ENCODE measurements around the gene CCDC102B. TPM values are rescaled to one million over a fixed set of nuclear protein-coding genes. Genes with fewer than 3 reads are reported as not detected.
"Not testable (repeated sequence)": the region's sequence is repeated elsewhere in the genome, so short reads cannot be mapped to it uniquely, and the experiment has no call there.

The CCDC102B gene
- total RNA-seq, 1 donor from 2014 or later, result 8.1 TPM

- no peak for TF ChIP-seq CTCF (IDR thresholded peaks at IDR 0.05; ENCODE audit: partially characterized antibody, unreplicated experiment)
- Mint-ChIP-seq H3K27me3 (ENCODE audit: unreplicated experiment) (no peaks in the 10 kb centered on the region), H3K9me3 (ENCODE audit: unreplicated experiment) (peaks cover under 1% of the 10 kb centered on the region), H3K4me1 (ENCODE audit: low read depth, unreplicated experiment) (peaks cover 9% of the 10 kb centered on the region), H3K36me3 (ENCODE audit: unreplicated experiment) (no peaks in the 10 kb centered on the region), H3K4me3 (ENCODE audit: unreplicated experiment) (no peak overlapping the region), H3K27ac (ENCODE audit: unreplicated experiment) (no peak overlapping the region)
- no peak for DNase-seq
Observed at GRCh38 chr18:68780802-68781635, 16.9 kb upstream of the CCDC102B start.

- DNase-seq, result no peak
- Mint-ChIP-seq H3K36me3 (ENCODE audit: unreplicated experiment) (no peaks in the 10 kb centered on the region), H3K4me1 (ENCODE audit: low read depth, unreplicated experiment) (peaks cover 9% of the 10 kb centered on the region), H3K27me3 (ENCODE audit: unreplicated experiment) (no peaks in the 10 kb centered on the region), H3K4me3 (ENCODE audit: unreplicated experiment) (no peak overlapping the region), H3K9me3 (ENCODE audit: unreplicated experiment) (no peaks in the 10 kb centered on the region), H3K27ac (ENCODE audit: unreplicated experiment) (no peak overlapping the region)
- no peak for TF ChIP-seq CTCF (IDR thresholded peaks at IDR 0.05; ENCODE audit: partially characterized antibody, unreplicated experiment)
Observed at GRCh38 chr18:68783506-68783905, 14.4 kb upstream of the CCDC102B start.

- peaks cover 7% of the 10 kb centered on the region for H3K4me1 Mint-ChIP-seq (ENCODE audit: low read depth, unreplicated experiment)
- no peak overlapping the region for H3K4me3 Mint-ChIP-seq (ENCODE audit: unreplicated experiment)
- H3K9me3 Mint-ChIP-seq (ENCODE audit: unreplicated experiment), result no peaks in the 10 kb centered on the region
- no peak for TF ChIP-seq CTCF (IDR thresholded peaks at IDR 0.05; ENCODE audit: partially characterized antibody, unreplicated experiment)
- no peaks in the 10 kb centered on the region for H3K27me3 Mint-ChIP-seq (ENCODE audit: unreplicated experiment)
- DNase-seq, result no peak
- no peaks in the 10 kb centered on the region for H3K36me3 Mint-ChIP-seq (ENCODE audit: unreplicated experiment)
- H3K27ac Mint-ChIP-seq (ENCODE audit: unreplicated experiment), result no peak overlapping the region
Observed at GRCh38 chr18:68784071-68784470, 13.8 kb upstream of the CCDC102B start.

GRCh38 chr18:68790290-68790689, 7.6 kb upstream of the CCDC102B start:
- H3K27me3 Mint-ChIP-seq (ENCODE audit: unreplicated experiment); H3K27ac Mint-ChIP-seq (ENCODE audit: unreplicated experiment); H3K4me1 Mint-ChIP-seq (ENCODE audit: low read depth, unreplicated experiment); H3K36me3 Mint-ChIP-seq (ENCODE audit: unreplicated experiment); H3K4me3 Mint-ChIP-seq (ENCODE audit: unreplicated experiment); H3K9me3 Mint-ChIP-seq (ENCODE audit: unreplicated experiment); DNase-seq: not testable (repeated sequence)

GRCh38 chr18:68791801-68792200, 6.1 kb upstream of the CCDC102B start:
- DNase-seq, result no peak
- Mint-ChIP-seq H3K9me3 (ENCODE audit: unreplicated experiment) (peaks cover 2% of the 10 kb centered on the region), H3K4me3 (ENCODE audit: unreplicated experiment) (no peak overlapping the region), H3K36me3 (ENCODE audit: unreplicated experiment) (peaks cover 4% of the 10 kb centered on the region), H3K4me1 (ENCODE audit: low read depth, unreplicated experiment) (peaks cover 7% of the 10 kb centered on the region), H3K27me3 (ENCODE audit: unreplicated experiment) (no peaks in the 10 kb centered on the region), H3K27ac (ENCODE audit: unreplicated experiment) (no peak overlapping the region)
- TF ChIP-seq CTCF (IDR thresholded peaks at IDR 0.05; ENCODE audit: partially characterized antibody, unreplicated experiment), result no peak
